Measurements from ENCODE around the gene PRR18. TPM values are rescaled to one million over a fixed set of nuclear protein-coding genes. Genes with fewer than 3 reads are reported as not detected.

The PRR18 gene
- total and polyA plus RNA-seq, 4 donors = 0.29 to 2.8 (median 1.1) TPM

GRCh38 chr6:166341977-166342348, 33.8 kb upstream of the PRR18 start:
- Histone ChIP-seq H3K4me3 (ENCODE audit: low read depth in 1 of 3, low read length in 3 of 3) (peak overlapping the region; percentile 91 to 95 (median 94)), H3K9me3 (ENCODE audit: control insufficient read depth in 4 of 4, low read length in 3 of 4) (no peaks in the 10 kb centered on the region), H3K27ac (ENCODE audit: low read depth in 1 of 2, low read length in 2 of 2) (peak overlapping the region; percentile 91 to 94), H3K9ac (ENCODE audit: low read depth in 1 of 2, low read length in 2 of 2) (peak overlapping the region; percentile 46 to 84), H3K36me3 (ENCODE audit: control insufficient read depth in 4 of 4, insufficient read depth in 3 of 4, low read depth in 1 of 4, low read length in 3 of 4) (peaks cover 0 to 9% (median 6%) of the 10 kb centered on the region in 4 donors), H3K27me3 (ENCODE audit: control insufficient read depth in 4 of 4, insufficient read depth in 4 of 4, low read length in 3 of 4) (no peaks in the 10 kb centered on the region), H3K4me1 (ENCODE audit: control insufficient read depth in 4 of 4, insufficient read depth in 4 of 4, low read length in 3 of 4) (peaks cover 3 to 34% (median 17%) of the 10 kb centered on the region in 4 donors)
- peak; percentile 43 for DNase-seq (ENCODE audit: low spot score)
- WGBS = under 1% methylated on average over 16 of the region's 16 CpGs
- TF ChIP-seq HNF4G (IDR thresholded peaks at IDR 0.05) (no peak), JUND (IDR thresholded peaks at IDR 0.05) (no peak), MAX (IDR thresholded peaks at IDR 0.05) (no peak), TAF1 (conservative IDR thresholded peaks at IDR 0.05) (no peak), FOXA2 (IDR thresholded peaks at IDR 0.05) (no peak), ATF3 (IDR thresholded peaks at IDR 0.05) (no peak), RAD21 (IDR thresholded peaks at IDR 0.05) (no peak), HNF4A (conservative IDR thresholded peaks at IDR 0.05) (no peak), CTCF (IDR thresholded peaks at IDR 0.05; ENCODE audit: low read depth, low read length, missing input control) (no peak), SP1 (IDR thresholded peaks at IDR 0.05) (no peak), ZBTB33 (IDR thresholded peaks at IDR 0.05) (no peak), GABPA (IDR thresholded peaks at IDR 0.05 in 1 of 2, conservative IDR thresholded peaks at IDR 0.05 in 1 of 2) (no peak), REST (IDR thresholded peaks at IDR 0.05) (no peak), EGR1 (IDR thresholded peaks at IDR 0.05; ENCODE audit: low read depth in 2 of 2) (no peak), FOXA1 (IDR thresholded peaks at IDR 0.05) (no peak), NR2F2 (IDR thresholded peaks at IDR 0.05) (no peak), RXRA (IDR thresholded peaks at IDR 0.05) (no peak), YY1 (IDR thresholded peaks at IDR 0.05) (no peak)
